Lower lobe of right lung (tissue), 2 donors: ENCODE data around the gene CCNI. TPM values are rescaled to one million over a fixed set of nuclear protein-coding genes. Genes with fewer than 3 reads are reported as not detected.

Experiments
- ATAC-seq, 2 donors: fragments of 200-7000 bp; cut with Tn5 transposase; one replicate each; pipeline ENCODE4 v1.9.1; 2020 to 2022; ENCODE audit warnings: mild to moderate bottlenecking in 2 of 2, moderate library complexity in 2 of 2
- DNase-seq: peaks from one replicate; pipeline ENCODE4 v3.0.0-alpha.2; 2020
- H3K27ac ChIP-seq: fragments of 200-600 bp; one replicate; pipeline ENCODE4 v1.8.0; 2022
- H3K27me3 ChIP-seq: fragments of 200-600 bp; one replicate; pipeline ENCODE4 v1.8.0; 2022; ENCODE audit warnings: low read depth
- H3K36me3 ChIP-seq: fragments of 200-600 bp; one replicate; pipeline ENCODE4 v1.8.0; 2022; ENCODE audit warnings: mild to moderate bottlenecking
- H3K4me1 ChIP-seq: fragments of 200-600 bp; one replicate; pipeline ENCODE4 v1.8.0; 2022
- H3K4me3 ChIP-seq: fragments of 200-600 bp; one replicate; pipeline ENCODE4 v1.8.0; 2022; ENCODE audit warnings: mild to moderate bottlenecking
- H3K9me3 ChIP-seq: fragments of 200-600 bp; one replicate; pipeline ENCODE4 v1.8.0; 2022
- CTCF ChIP-seq: fragments of 200-600 bp; IDR thresholded peaks from one replicate; pipeline ENCODE4 v1.8.0; 2022; ENCODE audit warnings: antibody characterized with exemption, mild to moderate bottlenecking
- intact Hi-C: fragments of 100-400 bp; cut with DNase I; formaldehyde crosslinking; loops from one replicate; pipeline ENCODE4 v1.11.0; 2022
- total RNA-seq: library from RNA; stranded (reverse); fragmentation: NEBNext Ultra II Directional; extraction: Animal tissue kit (Norgen Biotek cat#: 25700); gene quantifications from one replicate; pipeline ENCODE4 v1.2.1, GENCODE V29; 2021
- donor health status: DM: no; HTN: yes; CAD: no; lungs with severe emphysema.

CCNI gene
- total RNA-seq, 1 donor from 2014 or later: 327 TPM

- peak; percentile 55 for DNase-seq
- no peaks in the 10 kb centered on the region for H3K9me3 ChIP-seq
- peak; percentile 93 to 95 for ATAC-seq
Observed at GRCh38 chr4:77007358-77008230, 68.2 kb downstream of the CCNI start.

GRCh38 chr4:77006753-77007353 lies 68.9 kb downstream of the CCNI start:
- Histone ChIP-seq H3K4me1 (peaks cover 43% of the 10 kb centered on the region), H3K9me3 (no peaks in the 10 kb centered on the region), H3K36me3 (no peaks in the 10 kb centered on the region), H3K27me3 (no peaks in the 10 kb centered on the region), H3K27ac (peak overlapping the region; percentile 54), H3K4me3 (no peak overlapping the region)
- intact Hi-C loops: no loop called here
- DNase-seq (no peak), ATAC-seq (peak in 1 of 2 donors; percentile 3)
- TF ChIP-seq CTCF: no peak

More at GRCh38 chr4:77007358-77008230, 68.2 kb downstream of the CCNI start:
- H3K36me3 ChIP-seq: peaks cover 6% of the 10 kb centered on the region
- peak overlapping the region; percentile 54 for H3K27ac ChIP-seq
- H3K27me3 ChIP-seq: no peaks in the 10 kb centered on the region
- TF ChIP-seq CTCF: no peak
- no peak overlapping the region for H3K4me3 ChIP-seq
- intact Hi-C loops: no loop called here
- peaks cover 36% of the 10 kb centered on the region for H3K4me1 ChIP-seq

- Histone ChIP-seq H3K27me3 (no peaks in the 10 kb centered on the region), H3K36me3 (peaks cover 9% of the 10 kb centered on the region), H3K4me1 (peaks cover 43% of the 10 kb centered on the region), H3K9me3 (no peaks in the 10 kb centered on the region), H3K27ac (no peak overlapping the region), H3K4me3 (no peak overlapping the region)
- no peak for DNase-seq
- intact Hi-C loops: no loop called here
- ATAC-seq: no peak
- no peak for TF ChIP-seq CTCF
Observed at GRCh38 chr4:77003400-77003799, 72.4 kb downstream of the CCNI start.

GRCh38 chr4:77002321-77003107 lies 73.3 kb downstream of the CCNI start:
- ATAC-seq (peak; percentile 39 to 75), DNase-seq (no peak)
- TF ChIP-seq CTCF: no peak
- Histone ChIP-seq H3K27me3 (no peaks in the 10 kb centered on the region), H3K27ac (no peak overlapping the region), H3K36me3 (peaks cover 18% of the 10 kb centered on the region), H3K4me3 (no peak overlapping the region), H3K4me1 (peaks cover 34% of the 10 kb centered on the region), H3K9me3 (no peaks in the 10 kb centered on the region)
- intact Hi-C loops: no loop called here

- ATAC-seq (peak in 1 of 2 donors; percentile 35), DNase-seq (no peak)
- Histone ChIP-seq H3K4me1 (peaks cover 28% of the 10 kb centered on the region), H3K27me3 (no peaks in the 10 kb centered on the region), H3K9me3 (no peaks in the 10 kb centered on the region), H3K36me3 (peaks cover 24% of the 10 kb centered on the region), H3K4me3 (no peak overlapping the region), H3K27ac (no peak overlapping the region)
- intact Hi-C loops: no loop called here
- no peak for TF ChIP-seq CTCF
Observed at GRCh38 chr4:77001907-77002306, 73.9 kb downstream of the CCNI start.
